K562 (cell line): ENCODE results near the gene YEATS2. TPM values are rescaled to one million over a fixed set of nuclear protein-coding genes. Genes with fewer than 3 reads are reported as not detected.

Source experiments
- ATAC-seq: fragments of 200-7000 bp; cut with Tn5 transposase; 3 replicates; pipeline ENCODE4 v1.9.1; 2020; ENCODE audit warnings: moderate library complexity
- BruUV-seq: library from RNA; stranded (reverse); fragments of 400-500 nt; replicated peaks from 2 replicates; lab custom pipeline; 2021; lab: Mats Ljungman, UMichigan
- CTCF ChIA-PET: fragments of 300-600 bp; formaldehyde crosslinking; extraction: SDS; loops from one replicate; lab custom pipeline; 2021; ENCODE audit warnings: low intra/inter-chr PET ratio; lab: Yijun Ruan, JAX
- POLR2A ChIA-PET: fragments of 300-600, 350-650 bp; sonication (Branson Sonifier 250); formaldehyde crosslinking; extraction: SDS; loops from one replicate; lab custom pipeline; 2021; ENCODE audit warnings: antibody characterized with exemption, inconsistent platforms; lab: Yijun Ruan, JAX
- DNase-seq, 4 experiments: peaks; one replicate each; pipeline versions ENCODE4 v3.0.0 to v3.0.0-alpha.2; 2011 to 2018; ENCODE audit warnings: low spot score in 3 of 4, mixed read lengths in 3 of 4; ENCODE audit errors: extremely low read depth in 1 of 4
- FAIRE-seq: peaks from 2 replicates; lab custom pipeline; 2011; peaks lifted over from hg19 to GRCh38; lab: Jason Lieb, UNC
- H2AFZ ChIP-seq: 2 replicates; pipeline ENCODE4 v1.6.0; 2011; ENCODE audit warnings: low read depth, low read length, control low read depth, inconsistent platforms
- H3K27ac ChIP-seq: fragments of 200-600 bp; 3 replicates; pipeline ENCODE4 v1.8.0; 2011; ENCODE audit warnings: low read depth, mild to moderate bottlenecking, control low read depth, inconsistent platforms, low read length, moderate library complexity, mixed read lengths; ENCODE audit errors: extremely low read depth
- H3K27me3 ChIP-seq, 2 experiments: fragments of 300-600 bp in 1 of 2; 2 replicates in 1 of 2; 3 replicates in 1 of 2; pipeline versions ENCODE4 v1.6.0 to v1.8.0; 2011; ENCODE audit warnings: inconsistent platforms in 2 of 2, low read length in 2 of 2, mild to moderate bottlenecking in 1 of 2, mixed read lengths in 1 of 2, moderate library complexity in 1 of 2; ENCODE audit not compliant: control insufficient read depth in 2 of 2, insufficient read depth in 2 of 2
- H3K36me3 ChIP-seq: fragments of 300-600 bp; 3 replicates; pipeline ENCODE4 v1.8.0; 2011; ENCODE audit warnings: mild to moderate bottlenecking, low read length, inconsistent platforms; ENCODE audit not compliant: control insufficient read depth, insufficient read depth
- H3K4me1 ChIP-seq, 2 experiments: fragments of 200-600 bp in 1 of 2; replicated peaks in 1 of 2; 2 replicates in 1 of 2; 3 replicates in 1 of 2; pipeline versions ENCODE4 v1.5.1 to v1.8.0; 2011; ENCODE audit warnings: inconsistent platforms in 2 of 2, low read length in 2 of 2, mild to moderate bottlenecking in 1 of 2, mixed read lengths in 1 of 2, moderate library complexity in 1 of 2; ENCODE audit not compliant: control insufficient read depth in 2 of 2, insufficient read depth in 2 of 2
- H3K4me2 ChIP-seq: 2 replicates; pipeline ENCODE4 v1.6.1; 2011; ENCODE audit warnings: low read length, control low read depth, inconsistent platforms, mixed read lengths; ENCODE audit not compliant: insufficient read depth
- H3K4me3 ChIP-seq: fragments of 200-600 bp; sonication (generic), shearing (Covaris generic); 2 replicates; pipeline ENCODE4 v1.5.1; 2016; ENCODE audit warnings: control low read depth, inconsistent platforms
- H3K79me2 ChIP-seq: fragments of 200-600 bp; 3 replicates; pipeline ENCODE4 v1.8.0; 2011; ENCODE audit warnings: low read length, inconsistent platforms; ENCODE audit not compliant: control insufficient read depth, insufficient read depth
- H3K9ac ChIP-seq, 2 experiments: 2 replicates each; pipeline versions ENCODE4 v1.6.0 to v1.6.1; 2011; ENCODE audit warnings: low read depth in 2 of 2, low read length in 2 of 2, control low read depth in 1 of 2, inconsistent platforms in 1 of 2, mild to moderate bottlenecking in 1 of 2, mixed read lengths in 1 of 2; ENCODE audit not compliant: insufficient read depth in 1 of 2
- H3K9me1 ChIP-seq: one replicate; pipeline ENCODE4 v1.6.0; 2011; ENCODE audit warnings: inconsistent platforms, mild to moderate bottlenecking, low read length, moderate library complexity; ENCODE audit not compliant: control insufficient read depth, insufficient read depth
- H3K9me3 ChIP-seq: replicated peaks from 2 replicates; pipeline ENCODE4 v1.5.1; 2011; ENCODE audit warnings: low read depth, low read length, inconsistent platforms; ENCODE audit not compliant: control insufficient read depth, insufficient read depth
- H4K20me1 ChIP-seq: replicated peaks from 2 replicates; pipeline ENCODE4 v1.6.1; 2011; ENCODE audit warnings: low read length, inconsistent platforms, mixed read lengths; ENCODE audit not compliant: control insufficient read depth, insufficient read depth
- ARID4B ChIP-seq: sonication (generic); formaldehyde crosslinking; IDR thresholded peaks from 2 replicates; pipeline ENCODE4 v1.8.0; 2022; ENCODE audit warnings: mild to moderate bottlenecking, missing genetic modification reagents
- BCOR ChIP-seq: fragments of 450-650 bp; IDR thresholded peaks from 2 replicates; pipeline ENCODE4 v1.6.1; 2016
- CAMTA2 ChIP-seq: fragments of 250-450 bp; sonication (Bioruptor Pico); conservative IDR thresholded peaks from 2 replicates; pipeline ENCODE4 v1.5.1; 2022
- GATAD2A ChIP-seq: fragments of 450-650 bp; IDR thresholded peaks from 2 replicates; pipeline ENCODE4 v1.6.1; 2017
- HDAC3 ChIP-seq: fragments of 450-650 bp; IDR thresholded peaks from 2 replicates; pipeline ENCODE4 v1.6.1; 2018; ENCODE audit warnings: borderline replicate concordance, mild to moderate bottlenecking, moderate library complexity; ENCODE audit not compliant: partially characterized antibody
- HLTF ChIP-seq: fragments of 450-650 bp; IDR thresholded peaks from 2 replicates; pipeline ENCODE4 v1.6.1; 2016
- HNRNPH1 ChIP-seq: fragments of 200-400 bp; formaldehyde crosslinking; optimal IDR thresholded peaks from 2 replicates; pipeline ENCODE3; 2017; ENCODE audit warnings: low read depth, mild to moderate bottlenecking, low read length, moderate library complexity
- JUN ChIP-seq, 2 experiments: sonication (generic) in 1 of 2; formaldehyde crosslinking in 1 of 2; IDR thresholded peaks; 2 replicates each; pipeline versions ENCODE4 v1.6.1 to v1.8.0; 2012 to 2022; ENCODE audit warnings: borderline replicate concordance in 2 of 2, mild to moderate bottlenecking in 2 of 2, improper control_type of control experiment in 1 of 2, low read depth in 1 of 2, low read length in 1 of 2, missing genetic modification reagents in 1 of 2
- NUFIP1 ChIP-seq: fragments of 450-650 bp; IDR thresholded peaks from 2 replicates; pipeline ENCODE4 v1.6.1; 2018; ENCODE audit not compliant: partially characterized antibody
- RBBP5 ChIP-seq: fragments of 200-600 bp; sonication (generic); IDR thresholded peaks from 2 replicates; pipeline ENCODE4 v1.6.1; 2012; ENCODE audit warnings: borderline replicate concordance, mild to moderate bottlenecking, low read length, control low read depth, inconsistent platforms; ENCODE audit not compliant: insufficient read depth, poor library complexity, severe bottlenecking
- XRCC4 ChIP-seq: IDR thresholded peaks from one replicate; pipeline ENCODE4 v1.6.1; 2011; ENCODE audit not compliant: insufficient read depth, insufficient read length; ENCODE audit errors: extremely low read depth
- ZFP36 ChIP-seq: fragments of 150-350 bp; IDR thresholded peaks from 2 replicates; pipeline ENCODE4 v1.6.1; 2018; ENCODE audit warnings: low read length, low read depth; ENCODE audit not compliant: partially characterized antibody
- ZNF121 ChIP-seq: sonication (generic); formaldehyde crosslinking; conservative IDR thresholded peaks from 2 replicates; pipeline ENCODE4 v1.8.0; 2022; ENCODE audit warnings: missing genetic modification reagents
- WGBS: fragments of 100-300 bp; shearing (Covaris generic); methylation state at CpG from one replicate; pipeline ENCODE4 v1.1.6; 2016; ENCODE audit warnings: low coverage, mixed read lengths; ENCODE audit not compliant: insufficient coverage; ENCODE audit errors: missing lambda C conversion rate; 5-methylcytosine and 5-hydroxymethylcytosine counted together
- in situ Hi-C: fragments of 300-500 bp; cut with MboI; formaldehyde crosslinking; loops from 4 replicates; pipeline ENCODE4 v1.15.0; 2018; ENCODE audit warnings: inconsistent platforms, mixed read lengths
- intact Hi-C: fragments of 100-400 bp; cut with micrococcal nuclease; formaldehyde crosslinking; loops from 2 replicates; pipeline ENCODE4 v1.14.2; 2022
- polyA plus RNA-seq, 8 experiments: library from polyadenylated mRNA; depleted of rRNA in 4 of 8; stranded (reverse) in 5 of 8; unstranded in 3 of 8; fragments of >200 nt; fragmentation: Nextera tagmentation in 2 of 8; fragmentation: Illumina TruSeq in 1 of 8; extraction: Ambion mirVana in 2 of 8; extraction: Trizol in 1 of 8; gene quantifications; 2 replicates each; pipeline versions ENCODE4 v1.2.1 to v1.2.3, GENCODE V29; 2011 to 2014; ENCODE audit warnings: inconsistent platforms in 1 of 8, missing spikeins in 1 of 8
- total RNA-seq, 7 experiments: library from RNA; depleted of rRNA in 6 of 7; stranded (reverse); fragments of >200 nt in 6 of 7; fragmentation: Illumina TruSeq in 2 of 7; extraction: Trizol in 2 of 7; gene quantifications; 2 replicates each; pipeline versions ENCODE4 v1.2.1 to v1.2.3, GENCODE V29; 2011 to 2021; ENCODE audit warnings: low replicate concordance in 1 of 7

Gene YEATS2
- total and polyA plus RNA-seq, 9 of the 15 experiments (the other 6 are each of a cell fraction or from before 2014, with no cell fraction given): 1.8 to 35.2 (median 19.0) TPM

DNA sequence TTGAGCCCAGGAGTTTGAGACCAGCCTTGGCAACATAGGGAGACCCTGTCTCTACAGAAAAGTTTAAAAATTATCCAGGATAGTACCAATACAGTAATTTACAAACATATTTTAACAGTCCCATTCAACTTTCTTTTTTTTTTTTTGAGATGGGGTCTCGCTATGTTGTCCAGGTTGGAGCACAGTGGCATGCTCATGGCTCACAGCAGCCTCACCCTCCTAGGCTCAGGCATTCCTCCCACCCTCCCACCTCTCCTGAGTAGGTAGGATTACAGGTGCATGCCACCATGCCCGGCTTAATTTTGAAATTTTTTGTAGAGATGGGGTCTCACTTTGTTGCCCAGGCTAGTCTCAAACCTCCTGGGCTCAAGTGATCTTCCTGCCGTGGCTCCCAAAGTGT lies 140.3 kb downstream of the YEATS2 start:
- no peaks in the 10 kb centered on the region for H3K27me3 ChIP-seq
- 93% methylated on average over 2 of the region's 3 CpGs for WGBS
- BruUV-seq: no TSS peak
- H3K4me2 ChIP-seq: no peak overlapping the region
- no peaks in the 10 kb centered on the region for H3K9me3 ChIP-seq
- H3K27ac ChIP-seq: no peak overlapping the region
- no peak for DNase-seq
- in situ Hi-C loops (no loop called here), intact Hi-C loops (no loop called here)
- H3K9me1 ChIP-seq: no peaks in the 10 kb centered on the region
- ChIA-PET POLR2A (no interaction called here), CTCF (no interaction called here)
- TF ChIP-seq ZNF121 (CRISPR knock-in tag): peak; percentile 50; the same call in 1 of the 2 replicates
- TF ChIP-seq HNRNPH1: no peak
- H3K79me2 ChIP-seq: no peaks in the 10 kb centered on the region
- H3K4me3 ChIP-seq: no peak overlapping the region
- H3K9ac ChIP-seq: no peak overlapping the region
- FAIRE-seq: no peak
- no peaks in the 10 kb centered on the region for H3K4me1 ChIP-seq
- H4K20me1 ChIP-seq: no peaks in the 10 kb centered on the region
- peaks cover 59% of the 10 kb centered on the region for H3K36me3 ChIP-seq
- no peak overlapping the region for H2AFZ ChIP-seq
- no peak for ATAC-seq

- CTCF ChIA-PET: no interaction called here
- H2AFZ ChIP-seq: no peak overlapping the region
- 95% methylated on average over 4 of the region's 4 CpGs for WGBS
- no peak overlapping the region for H3K27ac ChIP-seq
- no peaks in the 10 kb centered on the region for H3K9me1 ChIP-seq
- H3K4me2 ChIP-seq: no peak overlapping the region
- H3K9me3 ChIP-seq: no peaks in the 10 kb centered on the region
- POLR2A ChIA-PET: interaction anchor here (0.6 kb wide), 1 partner anchor 532 kb away, joined by 3 read pairs; no protein-coding TSS in a partner anchor
- FAIRE-seq (no peak), DNase-seq (no peak), ATAC-seq (no peak)
- H3K27me3 ChIP-seq: no peaks in the 10 kb centered on the region
- no peak overlapping the region for H3K9ac ChIP-seq
- H4K20me1 ChIP-seq: no peaks in the 10 kb centered on the region
- peaks cover 57% of the 10 kb centered on the region for H3K36me3 ChIP-seq
- H3K79me2 ChIP-seq: no peaks in the 10 kb centered on the region
- H3K4me3 ChIP-seq: no peak overlapping the region
- in situ Hi-C loops (no loop called here), intact Hi-C loops (no loop called here)
- BruUV-seq: no TSS peak
- no peaks in the 10 kb centered on the region for H3K4me1 ChIP-seq
- TF ChIP-seq HLTF (no peak), CAMTA2 (CRISPR knock-in tag) (no peak), BCOR (no peak), HDAC3 (no peak), RBBP5 (no peak), XRCC4 (no peak), JUN (IDR thresholded peaks at IDR 0.05; ENCODE audit: borderline replicate concordance, low read depth, low read length) (no peak), JUN (CRISPR knock-in tag; IDR thresholded peaks at IDR 0.05; ENCODE audit: borderline replicate concordance) (no peak), NUFIP1 (no peak), ZFP36 (no peak), GATAD2A (no peak), ARID4B (no peak)
These were observed 142.2 kb downstream of the YEATS2 start for GRCh38 chr3:183839751-183840150.
